SH-SY5Y (cell line): ENCODE measurements around the gene KANTR.

Source experiments
- GATA2 ChIP-seq: IDR thresholded peaks from 2 replicates; pipeline ENCODE4 v1.6.1; 2011; ENCODE audit warnings: mild to moderate bottlenecking, low read depth, low read length
- GATA3 ChIP-seq: IDR thresholded peaks from 2 replicates; pipeline ENCODE4 v1.6.1; 2011; ENCODE audit warnings: low read depth, mild to moderate bottlenecking, low read length, moderate library complexity

DNA sequence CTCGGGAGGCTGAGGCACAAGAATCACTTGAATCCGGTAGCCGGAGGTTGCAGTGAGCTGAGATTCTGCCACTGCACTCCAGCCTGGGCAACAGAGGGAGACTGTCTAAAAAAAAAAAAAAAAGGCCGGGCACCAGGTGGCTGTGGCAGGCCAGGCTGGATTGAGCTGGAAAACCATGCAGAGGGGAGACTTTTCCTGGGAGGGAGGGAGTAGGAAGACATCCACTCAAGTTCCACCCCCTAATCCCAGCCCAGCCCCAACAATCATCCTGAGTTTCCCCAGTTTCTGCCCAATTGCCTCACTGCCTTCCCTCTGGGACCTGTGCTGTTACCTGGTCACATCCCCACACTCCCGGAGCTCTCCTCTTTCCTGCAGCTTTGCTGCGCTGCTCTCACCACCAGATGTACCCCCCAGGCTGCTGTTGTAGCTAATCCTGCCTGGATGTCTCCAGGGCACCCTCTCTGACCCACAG, 20.8 kb upstream of the KANTR start:
- TF ChIP-seq GATA2 (no peak), GATA3 (no peak)
